Lower leg skin (tissue), 4 donors: ENCODE measurements around the gene ABHD17C. TPM values are rescaled to one million over a fixed set of nuclear protein-coding genes. Genes with fewer than 3 reads are reported as not detected.

ENCODE experiments used
- DNase-seq, 2 donors: peaks; one replicate each; pipeline ENCODE4 v3.0.0-alpha.2; 2019; ENCODE audit warnings: low spot score in 2 of 2
- H3K4me3 ChIP-seq: fragments of 200-600 bp; sonication (generic); 2 replicates; pipeline ENCODE4 v1.5.1; 2017; ENCODE audit warnings: mild to moderate bottlenecking, low read depth; ENCODE audit not compliant: poor library complexity, severe bottlenecking
- CTCF ChIP-seq, 3 donors: fragments of 450-650 bp; IDR thresholded peaks; one replicate each; pipeline ENCODE4 v1.5.1; 2016; ENCODE audit warnings: antibody characterized with exemption in 3 of 3, mild to moderate bottlenecking in 3 of 3, moderate library complexity in 2 of 3
- POLR2A ChIP-seq, 2 donors: fragments of 450-650 bp; IDR thresholded peaks; one replicate each; pipeline ENCODE4 v1.6.1; 2016 to 2017; ENCODE audit warnings: antibody characterized with exemption in 2 of 2, mild to moderate bottlenecking in 1 of 2, moderate library complexity in 1 of 2
- WGBS, 2 donors: methylation state at CpG; one replicate each; pipeline ENCODE4 v1.1.5; 2018; 5-methylcytosine and 5-hydroxymethylcytosine counted together
- intact Hi-C: fragments of 100-400 bp; cut with DNase I; formaldehyde crosslinking; loops from one replicate; pipeline ENCODE4 v1.15.0; 2023; ENCODE audit warnings: low total_unique reads
- total RNA-seq, 4 donors: library from RNA; depleted of rRNA; stranded (reverse); fragments of >200 nt; gene quantifications; one replicate each; pipeline ENCODE4 v1.1.0, GENCODE V29; 2016

Gene ABHD17C
- total RNA-seq, 4 donors from 2014 or later = 18.0 to 28.5 (median 26.2) TPM

DNA sequence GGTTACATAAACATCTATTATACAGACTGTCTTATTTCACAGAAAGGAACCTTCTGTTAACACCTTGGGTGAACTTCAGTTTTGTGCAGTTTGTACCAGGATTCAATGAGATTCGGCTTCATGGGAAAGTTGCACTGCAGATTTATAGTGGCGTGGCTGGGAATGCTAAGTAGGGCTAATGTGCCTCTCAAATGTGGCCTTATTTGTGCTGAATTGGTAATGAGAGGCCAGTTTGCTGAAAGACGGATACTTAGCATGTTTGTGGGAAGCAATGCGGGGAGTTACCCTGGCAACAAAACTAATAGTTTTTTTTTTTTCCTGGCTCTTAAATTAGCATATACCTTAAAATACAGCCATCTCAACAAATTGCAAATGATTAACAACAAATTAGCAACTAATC, 55.5 kb downstream of the ABHD17C start:
- no peak overlapping the region for H3K4me3 ChIP-seq
- TF ChIP-seq POLR2A (IDR thresholded peaks at IDR 0.05) = no peak
- no peak for TF ChIP-seq CTCF (IDR thresholded peaks at IDR 0.05)
- DNase-seq = no peak
- WGBS, 2 donors = 94 to 95% methylated on average over 4 of the region's 4 CpGs
- intact Hi-C loops = no loop called here

DNA sequence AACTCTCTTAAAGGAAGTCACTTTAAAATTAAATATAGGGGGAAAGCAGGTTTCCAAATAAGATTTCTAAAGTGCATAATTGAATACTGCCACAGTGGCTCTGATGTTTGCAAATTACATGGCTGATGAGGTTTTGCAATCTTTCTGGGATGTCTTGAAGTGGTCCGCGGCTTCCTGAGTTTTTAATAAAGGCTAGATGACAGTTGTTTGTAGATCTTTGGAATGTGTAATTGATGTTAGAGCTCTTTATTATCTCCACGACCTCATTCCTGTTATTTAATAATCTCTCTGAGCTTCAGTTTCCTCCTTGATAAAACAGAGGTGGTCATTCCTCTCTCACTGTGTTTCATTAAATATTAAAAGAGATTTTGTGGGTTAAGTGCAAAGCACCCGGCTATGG, 57.1 kb downstream of the ABHD17C start:
- no peak for DNase-seq
- intact Hi-C loops = no loop called here
- H3K4me3 ChIP-seq = no peak overlapping the region
- no peak for TF ChIP-seq POLR2A (IDR thresholded peaks at IDR 0.05)
- no peak for TF ChIP-seq CTCF (IDR thresholded peaks at IDR 0.05)
- 82 to 84% methylated on average over 4 of the region's 4 CpGs for WGBS, 2 donors

- WGBS, 2 donors = 56 to 63% methylated on average over 2 of the region's 2 CpGs
- no peak for DNase-seq
- intact Hi-C loops = no loop called here
- no peak overlapping the region for H3K4me3 ChIP-seq
- TF ChIP-seq CTCF (IDR thresholded peaks at IDR 0.05) (no peak), POLR2A (IDR thresholded peaks at IDR 0.05) (no peak)
Measured at GRCh38 chr15:80753161-80753560, 58.1 kb downstream of the ABHD17C start.

GRCh38 chr15:80754014-80754413, 58.9 kb downstream of the ABHD17C start:
- intact Hi-C loops = no loop called here
- DNase-seq = no peak
- WGBS, 2 donors = 95 to 96% methylated on average over 8 of the region's 8 CpGs
- TF ChIP-seq POLR2A (IDR thresholded peaks at IDR 0.05) = no peak
- no peak for TF ChIP-seq CTCF (IDR thresholded peaks at IDR 0.05)
- no peak overlapping the region for H3K4me3 ChIP-seq

DNA sequence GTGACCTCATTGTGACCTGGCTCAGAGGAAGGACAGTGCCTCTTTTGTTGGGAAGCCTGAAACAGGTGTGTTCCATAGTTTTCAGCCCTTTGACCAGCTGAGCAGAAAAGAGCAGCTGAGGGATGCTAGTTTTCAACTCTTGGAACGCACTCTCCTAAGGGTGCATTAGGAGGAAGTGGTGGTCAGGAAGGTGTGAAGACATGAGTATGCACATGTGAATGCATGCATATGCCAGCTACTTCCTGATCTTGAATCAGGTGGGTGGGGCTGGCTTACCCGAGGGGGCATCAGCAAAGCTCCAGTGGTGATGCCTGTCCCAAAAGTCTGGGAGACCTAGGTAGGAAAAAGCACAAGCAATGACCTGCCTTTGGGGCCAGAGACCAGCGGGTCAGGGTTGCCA, 60.8 kb downstream of the ABHD17C start:
- no peak for TF ChIP-seq POLR2A (IDR thresholded peaks at IDR 0.05)
- no peak for TF ChIP-seq CTCF (IDR thresholded peaks at IDR 0.05)
- intact Hi-C loops = no loop called here
- no peak overlapping the region for H3K4me3 ChIP-seq
- DNase-seq = no peak
- 79 to 83% methylated on average over 3 of the region's 3 CpGs for WGBS, 2 donors

DNA sequence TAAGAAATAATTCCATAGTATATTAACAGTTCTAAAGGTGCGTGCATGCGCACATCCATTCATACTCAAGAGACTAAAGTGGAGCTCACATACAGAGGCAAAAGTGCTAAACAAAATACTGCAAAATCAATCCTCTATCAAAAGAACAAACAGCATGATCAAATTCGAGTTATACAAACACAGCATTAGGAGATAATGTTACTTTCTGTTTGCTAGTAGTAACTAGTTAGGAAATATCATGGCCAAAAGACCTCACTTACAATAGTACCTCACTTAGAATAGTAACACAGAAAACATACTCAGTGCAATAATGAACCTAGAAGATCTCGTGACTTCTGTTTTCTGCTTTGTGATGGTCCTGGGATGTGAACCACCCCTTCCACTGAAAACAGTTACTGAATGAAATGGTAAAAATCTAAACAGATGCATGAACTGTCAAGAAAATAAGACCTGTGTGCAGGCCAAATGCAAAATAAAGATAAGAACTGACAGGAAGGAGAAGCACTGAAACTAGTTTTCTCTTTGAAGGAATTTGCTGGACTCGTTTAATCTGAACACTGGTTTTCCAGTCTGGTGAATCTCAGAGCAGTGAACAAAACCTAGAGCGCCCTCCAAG, 63.1 kb downstream of the ABHD17C start:
- TF ChIP-seq POLR2A (IDR thresholded peaks at IDR 0.05) = no peak
- TF ChIP-seq CTCF (IDR thresholded peaks at IDR 0.05) = no peak
- H3K4me3 ChIP-seq = no peak overlapping the region
- WGBS, 2 donors = 78 to 88% methylated on average over 6 of the region's 6 CpGs
- intact Hi-C loops = no loop called here
- no peak for DNase-seq
